ENCODE results near the gene ZBTB20.
"Not testable (repeated sequence)": the region's sequence is repeated elsewhere in the genome, so short reads cannot be mapped to it uniquely, and the experiment has no call there.

The ZBTB20 gene

GRCh38 chr3:114816052-114816451 lies 331.0 kb downstream of the ZBTB20 start:
- DNase-seq: no peak

- not testable (repeated sequence) for DNase-seq
Measured at GRCh38 chr3:114812541-114813238, 334.4 kb downstream of the ZBTB20 start.

DNA sequence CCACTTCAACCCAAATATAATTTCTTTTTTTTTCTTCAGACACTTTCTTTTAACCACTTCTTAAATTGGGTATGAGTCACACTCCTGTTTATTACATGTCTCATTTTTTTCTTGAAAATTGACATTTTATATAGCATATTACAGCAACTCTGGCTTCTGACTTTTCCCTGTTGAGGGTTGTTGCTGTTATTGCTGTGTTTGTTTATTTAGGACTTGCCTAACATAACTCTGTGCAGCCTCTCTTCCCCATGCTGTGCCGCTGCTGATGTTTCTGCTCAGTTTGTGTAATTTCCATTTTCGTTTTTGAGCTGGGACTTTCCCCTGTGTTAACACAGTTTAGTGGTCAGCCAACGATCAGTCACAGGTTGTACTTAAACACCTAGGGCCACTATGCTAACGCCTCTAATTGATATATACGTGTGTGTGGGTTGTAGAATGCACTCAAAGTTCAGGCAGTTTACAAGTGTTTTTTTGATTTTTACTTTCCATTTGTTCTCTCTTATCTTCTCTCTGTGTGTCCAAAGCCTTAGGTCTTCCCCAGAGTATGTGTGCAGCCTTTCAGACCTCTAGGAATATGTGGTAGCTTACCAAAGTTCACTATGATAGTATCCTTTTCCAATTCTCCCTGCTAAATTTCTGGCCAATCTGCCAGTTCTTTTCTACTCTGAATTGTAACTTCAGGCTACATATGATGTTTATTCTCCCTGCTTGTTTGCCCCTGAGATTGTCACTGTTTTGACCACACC lies 337.2 kb downstream of the ZBTB20 start:
- DNase-seq: no peak

GRCh38 chr3:114804099-114804498 lies 343.0 kb downstream of the ZBTB20 start:
- no peak for DNase-seq

- no peak for DNase-seq
Measured at GRCh38 chr3:114803042-114803695, 343.9 kb downstream of the ZBTB20 start.

DNA sequence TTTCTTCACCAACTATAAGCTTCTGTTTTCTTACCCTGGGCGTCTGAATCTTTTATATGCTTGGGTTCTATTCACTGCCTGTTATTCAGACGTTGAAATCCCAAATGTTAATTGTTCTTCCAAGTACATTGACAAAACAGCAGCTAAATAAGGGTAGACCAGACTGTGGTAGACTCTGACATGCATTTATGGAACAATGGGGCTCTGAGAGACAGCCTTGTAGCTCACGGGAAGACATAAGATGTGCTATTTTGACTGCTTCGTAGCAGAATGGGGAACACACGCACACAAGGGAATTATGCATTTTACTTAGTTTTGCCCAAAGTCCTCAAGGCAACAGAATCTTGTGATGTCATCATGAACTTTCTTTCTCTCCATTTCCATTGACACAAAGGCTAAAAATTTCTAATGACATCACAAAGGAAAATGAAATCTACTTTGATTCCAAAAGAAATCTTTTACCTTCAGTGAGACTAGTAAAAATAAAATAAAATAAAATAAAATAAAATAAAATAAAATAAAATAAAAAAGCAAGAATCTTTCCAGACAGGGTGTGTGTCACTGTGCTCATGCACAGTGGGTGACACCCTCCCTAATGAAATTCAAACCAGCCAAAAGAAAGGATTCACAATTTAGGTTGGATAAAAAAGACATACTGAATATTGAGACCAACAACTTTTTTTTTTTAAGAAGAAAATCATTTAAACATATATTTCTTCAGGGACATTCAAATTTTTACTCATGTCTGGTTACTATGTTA lies 346.6 kb downstream of the ZBTB20 start:
- no peak for DNase-seq

- no peak for DNase-seq
Measured at GRCh38 chr3:114799816-114800215, 347.3 kb downstream of the ZBTB20 start.

GRCh38 chr3:114796796-114797195 lies 350.3 kb downstream of the ZBTB20 start:
- DNase-seq: no peak

GRCh38 chr3:114794894-114795630 lies 352.0 kb downstream of the ZBTB20 start:
- DNase-seq: no peak

DNA sequence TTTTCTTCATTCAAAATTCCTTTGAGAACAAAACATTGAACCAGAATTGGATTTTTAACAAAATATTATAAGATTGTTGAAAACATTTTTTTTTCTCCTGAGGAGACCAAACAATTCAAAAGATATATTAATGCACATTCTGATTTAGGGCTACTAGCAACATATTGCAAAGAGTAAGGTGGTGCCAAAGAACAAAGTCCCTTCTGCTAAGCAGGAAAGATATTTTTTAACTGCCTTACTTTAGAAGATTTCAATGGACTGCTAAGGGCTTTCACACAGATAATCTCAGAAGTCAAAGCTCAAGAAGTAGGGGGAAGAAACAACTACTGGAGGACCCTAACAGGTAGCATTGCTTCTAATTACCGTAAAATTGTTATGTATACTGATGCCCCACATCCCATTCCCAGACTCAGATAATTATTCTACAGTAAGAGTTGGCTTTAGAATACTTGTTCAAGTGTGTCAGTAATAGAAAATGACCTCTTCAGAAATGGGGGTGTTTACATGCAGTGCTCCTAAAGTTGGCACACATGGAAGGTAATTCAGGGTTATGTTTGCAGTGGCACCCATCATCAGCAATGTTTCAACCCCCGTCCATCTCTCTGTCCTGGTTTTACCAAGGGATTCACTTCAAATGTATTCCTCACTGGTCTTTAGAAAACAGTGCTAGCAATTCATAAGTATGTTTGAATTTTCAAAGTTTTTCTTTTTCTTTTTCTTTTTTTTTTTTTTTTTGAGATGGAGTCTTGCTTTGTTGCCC lies 354.7 kb downstream of the ZBTB20 start:
- no peak for DNase-seq

DNA sequence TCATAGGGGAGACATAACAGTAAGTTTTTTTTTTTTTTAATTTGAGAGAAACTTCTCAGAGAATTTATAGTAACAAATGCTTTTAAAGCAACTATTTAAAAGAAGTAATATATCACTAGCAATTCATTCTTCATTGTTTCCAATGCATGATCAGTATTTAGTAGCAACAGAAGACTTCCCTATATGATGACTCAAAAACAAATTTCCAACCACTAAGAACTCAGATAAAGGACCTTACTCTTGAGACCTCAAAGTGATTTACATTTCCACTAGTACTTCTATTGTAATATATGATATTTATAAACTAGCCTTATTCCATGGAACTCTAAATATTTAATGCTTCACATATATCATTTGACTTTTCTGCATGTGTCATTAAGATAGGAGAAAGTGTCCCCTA lies 356.3 kb downstream of the ZBTB20 start:
- DNase-seq: no peak

- no peak for DNase-seq
Measured at GRCh38 chr3:114789803-114790202, 357.3 kb downstream of the ZBTB20 start.

DNA sequence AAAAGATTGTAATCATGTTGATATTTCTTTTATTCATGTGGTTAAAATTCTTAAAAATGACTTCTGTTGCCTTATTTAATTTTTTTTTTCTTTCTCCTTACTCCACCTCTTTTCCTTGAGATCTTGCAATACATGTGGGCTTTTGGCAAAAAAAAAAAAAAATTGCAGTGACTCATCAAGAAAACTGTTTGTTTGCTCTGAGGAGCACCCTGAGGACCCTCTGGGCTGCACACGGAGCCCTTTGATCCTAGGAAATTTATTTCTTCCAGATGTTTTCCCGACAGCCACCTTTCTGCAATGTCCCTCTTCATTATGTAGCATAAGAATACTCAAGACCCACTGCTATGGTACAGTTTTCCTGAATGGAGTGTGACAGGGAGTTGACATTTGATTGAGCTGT lies 371.7 kb downstream of the ZBTB20 start:
- no peak for DNase-seq

- no peak for DNase-seq
Measured at GRCh38 chr3:114770874-114771273, 376.2 kb downstream of the ZBTB20 start.

- DNase-seq: no peak
Measured at GRCh38 chr3:114764056-114764492, 383.0 kb downstream of the ZBTB20 start.

DNA sequence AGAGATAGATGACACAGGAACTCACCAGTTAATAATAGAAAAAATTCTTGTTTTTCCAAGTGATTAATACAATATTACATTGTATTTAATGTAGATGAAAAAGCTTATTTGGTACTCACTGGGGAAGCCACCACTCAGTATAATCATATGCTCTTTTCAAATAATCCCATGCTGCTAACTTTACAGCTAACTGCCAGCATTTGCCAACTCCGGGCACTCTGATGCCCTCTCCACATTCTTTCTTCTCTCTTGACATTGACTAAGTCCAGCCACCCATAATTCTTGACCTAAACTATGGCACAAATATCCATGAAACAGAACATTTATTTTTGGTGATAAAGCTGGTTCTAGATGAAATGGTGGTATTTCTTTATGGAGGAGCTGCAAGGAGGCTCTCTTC lies 384.9 kb downstream of the ZBTB20 start:
- DNase-seq: no peak

DNA sequence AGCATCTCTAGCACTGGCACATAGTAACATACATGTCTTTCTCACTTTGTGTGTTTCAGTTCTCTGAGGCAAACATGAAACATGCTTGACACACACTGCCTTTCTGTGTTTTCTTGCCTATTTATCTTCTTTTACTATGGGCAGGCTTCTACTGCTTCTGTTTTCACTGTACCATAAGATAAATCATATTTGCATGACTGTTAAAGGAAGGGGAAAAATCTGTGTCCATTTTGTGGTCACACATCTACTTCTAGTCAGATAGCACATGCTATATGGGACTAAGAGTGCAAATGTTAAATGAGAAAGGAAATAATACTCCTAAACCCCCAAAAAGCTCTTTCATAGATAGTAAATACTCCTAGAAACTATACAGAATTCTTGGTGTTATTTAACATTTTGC lies 386.4 kb downstream of the ZBTB20 start:
- DNase-seq: no peak

DNA sequence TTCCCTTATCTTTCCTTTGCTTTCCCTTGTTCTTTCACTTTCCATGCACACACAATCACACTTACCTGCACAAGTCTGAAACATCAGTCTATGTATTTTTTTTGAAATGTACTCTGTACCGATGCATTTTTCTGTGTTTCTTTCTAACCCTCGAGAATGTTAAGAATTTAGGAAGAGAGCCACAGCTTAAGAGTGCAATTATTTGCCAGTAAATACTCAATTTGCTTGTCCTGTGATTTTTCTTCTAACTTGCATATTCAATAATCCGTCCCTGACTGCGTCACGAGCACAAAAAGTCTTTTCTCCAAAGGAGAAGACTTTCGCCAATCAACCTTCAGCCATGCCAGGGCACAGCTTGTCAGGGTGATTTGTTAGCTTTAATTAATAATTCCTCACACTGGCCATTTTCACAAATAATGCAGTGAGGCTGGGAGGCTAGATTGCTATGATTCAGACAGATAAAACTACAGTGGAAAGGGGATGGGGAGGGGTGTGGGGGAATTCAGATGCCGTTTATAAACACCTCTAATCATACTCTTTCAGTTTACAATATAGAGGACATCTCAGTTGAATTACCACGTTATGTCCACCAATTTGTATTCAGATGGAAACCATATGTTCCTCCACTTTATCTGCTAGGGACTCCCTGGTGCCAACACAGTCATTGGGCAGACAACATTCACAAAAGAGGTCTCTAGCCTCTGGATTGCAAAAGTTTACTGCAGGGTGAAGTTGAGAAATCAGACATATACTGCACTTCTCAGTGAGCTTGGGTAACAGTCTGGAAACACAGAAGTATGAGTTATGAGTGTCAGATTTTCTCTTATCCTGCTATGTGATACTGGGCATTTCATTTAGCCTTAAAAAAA lies 388.0 kb downstream of the ZBTB20 start:
- no peak for DNase-seq

DNA sequence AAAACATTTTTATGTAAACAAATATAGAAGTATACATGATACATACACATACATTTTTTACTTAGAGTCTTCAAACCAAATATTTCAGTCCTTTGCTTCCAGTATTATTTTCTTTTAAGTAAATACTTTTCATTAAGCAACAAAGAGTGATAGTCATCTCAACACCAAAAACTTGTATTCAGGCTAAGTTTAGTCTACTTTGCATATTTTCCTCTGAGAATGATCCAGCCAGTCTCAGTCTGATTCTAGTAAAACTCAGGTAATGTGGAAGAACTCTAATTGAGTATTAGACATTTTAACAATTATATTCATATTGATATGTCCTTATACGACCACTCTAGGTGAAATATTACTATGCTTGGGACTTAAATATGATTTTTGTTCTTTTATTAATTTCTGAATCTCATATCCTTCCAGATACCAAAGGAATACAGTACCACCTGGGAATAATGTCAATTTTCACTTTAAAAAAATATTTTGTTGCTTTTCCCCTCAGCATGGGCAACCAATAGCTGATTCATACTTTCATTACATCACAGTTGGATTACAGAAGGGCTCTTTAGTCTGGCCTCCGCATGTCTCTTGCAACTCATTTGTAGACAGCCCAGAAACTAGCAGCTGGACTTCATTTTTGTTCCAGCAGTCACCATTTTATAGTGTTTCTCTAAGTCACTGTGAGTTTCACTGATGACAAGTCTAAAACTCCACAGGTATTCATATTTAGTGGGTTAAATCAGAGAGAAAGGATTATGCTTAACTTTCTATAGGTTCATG lies 390.4 kb downstream of the ZBTB20 start:
- DNase-seq: no peak

GRCh38 chr3:114746502-114746901 lies 400.6 kb downstream of the ZBTB20 start:
- DNase-seq: no peak

Measured in activated CD4-positive, alpha-beta T cell treated with anti-CD3 and anti-CD28 coated beads, Interleukin-2, amount 50 U/mL, for 4 hours (primary cell).